Aorta (tissue), 5 donors: ENCODE data around the gene PPP2R3C. TPM values are rescaled to one million over a fixed set of nuclear protein-coding genes. Genes with fewer than 3 reads are reported as not detected.
"Not testable (repeated sequence)": the region's sequence is repeated elsewhere in the genome, so short reads cannot be mapped to it uniquely, and the experiment has no call there.

Source experiments
- ATAC-seq: fragments of 200-7000 bp; cut with Tn5 transposase; one replicate; pipeline ENCODE4 v1.9.1; 2022; ENCODE audit warnings: moderate library complexity; ENCODE audit not compliant: low FRiP score
- DNase-seq, 2 donors: peaks; one replicate each; pipeline ENCODE4 v3.0.0-alpha.2; 2020
- H3K27ac ChIP-seq, 2 donors: one replicate each; pipeline ENCODE4 v1.5.1; 2013; ENCODE audit warnings: low read length in 2 of 2, mild to moderate bottlenecking in 2 of 2, moderate library complexity in 2 of 2, control low read depth in 1 of 2, inconsistent platforms in 1 of 2, low read depth in 1 of 2
- H3K27me3 ChIP-seq, 2 donors: one replicate each; pipeline ENCODE4 v1.6.1; 2013; ENCODE audit warnings: control low read depth in 1 of 2, low read length in 1 of 2, mild to moderate bottlenecking in 1 of 2, moderate library complexity in 1 of 2; ENCODE audit not compliant: insufficient read depth in 2 of 2, control insufficient read depth in 1 of 2
- H3K36me3 ChIP-seq, 2 donors: one replicate each; pipeline ENCODE4 v1.6.1; 2013; ENCODE audit warnings: control low read depth in 1 of 2, low read length in 1 of 2, mild to moderate bottlenecking in 1 of 2; ENCODE audit not compliant: insufficient read depth in 2 of 2, control insufficient read depth in 1 of 2
- H3K4me1 ChIP-seq, 2 donors: one replicate each; pipeline ENCODE4 v1.6.1; 2013; ENCODE audit warnings: low read length in 2 of 2, control low read depth in 1 of 2, mild to moderate bottlenecking in 1 of 2, moderate library complexity in 1 of 2; ENCODE audit not compliant: insufficient read depth in 2 of 2, control insufficient read depth in 1 of 2
- H3K4me3 ChIP-seq, 2 donors: one replicate each; pipeline ENCODE4 v1.5.1; 2013; ENCODE audit warnings: low read length in 2 of 2, control low read depth in 1 of 2, mild to moderate bottlenecking in 1 of 2
- H3K9me3 ChIP-seq: one replicate; pipeline ENCODE4 v1.6.1; 2013; ENCODE audit warnings: mild to moderate bottlenecking, low read length; ENCODE audit not compliant: control insufficient read depth
- WGBS, 2 donors: extraction: QIAGEN DNeasy Blood & Tissue Kit; methylation state at CpG; one replicate each; pipeline ENCODE4 v1.1.7; 2013; 5-methylcytosine and 5-hydroxymethylcytosine counted together
- intact Hi-C, 2 donors: fragments of 100-400 bp; cut with DNase I; formaldehyde crosslinking; loops; one replicate each; pipeline versions ENCODE4 v1.14.2 to v1.15.0; 2022
- polyA plus RNA-seq, 2 donors: library from polyadenylated mRNA; stranded (reverse); fragments of 200-250 nt; gene quantifications; one replicate each; pipeline ENCODE4 v1.2.3, GENCODE V29; 2013
- total RNA-seq, 2 donors: library from RNA; stranded (reverse); fragmentation: NEBNext Ultra II Directional; extraction: Animal tissue kit (Norgen Biotek cat#: 25700); gene quantifications; one replicate each; pipeline ENCODE4 v1.2.1, GENCODE V29; 2021
- donor health status: healthy with polysubstance abuse.
- donor health status: Bipolar disorder and iron deficiency.
- donor health status: DM: no; HTN: no; CAD: no.
- donor health status: DM: no; HTN: no; CAD: no.
- donor health status: DM: yes; HTN: yes; CAD: no.

PPP2R3C gene
- total and polyA plus RNA-seq, 4 donors: 33.1 to 63.2 (median 41.9) TPM

DNA sequence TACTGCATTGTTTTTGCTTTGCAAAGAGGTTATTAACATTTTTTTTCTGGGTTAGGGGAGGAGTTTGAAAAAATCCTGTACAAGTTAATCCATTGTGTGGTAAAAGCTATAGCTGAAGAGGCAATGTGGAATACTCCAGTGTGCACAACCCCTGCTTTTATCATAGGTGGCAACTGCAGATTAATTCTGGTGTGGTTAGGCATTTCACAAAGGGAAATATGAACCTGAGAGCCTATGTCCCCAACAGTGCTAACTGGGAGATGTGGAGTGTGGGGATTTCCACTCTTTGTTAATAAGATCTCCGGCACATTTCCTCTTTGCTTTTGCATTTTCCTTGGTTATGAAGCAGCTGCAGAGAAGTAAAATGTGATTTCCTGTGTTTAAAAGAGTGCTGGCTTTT lies 34.2 kb upstream of the PPP2R3C start:
- Histone ChIP-seq H3K27me3 (no peaks in the 10 kb centered on the region), H3K4me3 (no peak overlapping the region), H3K36me3 (peaks cover 0 to 2% of the 10 kb centered on the region in 2 donors), H3K4me1 (no peaks in the 10 kb centered on the region), H3K27ac (no peak overlapping the region), H3K9me3 (no peaks in the 10 kb centered on the region)
- DNase-seq (no peak), ATAC-seq (no peak)
- intact Hi-C loops: no loop called here
- 35 to 42% methylated on average over 1 of the region's 1 CpG for WGBS, 2 donors

DNA sequence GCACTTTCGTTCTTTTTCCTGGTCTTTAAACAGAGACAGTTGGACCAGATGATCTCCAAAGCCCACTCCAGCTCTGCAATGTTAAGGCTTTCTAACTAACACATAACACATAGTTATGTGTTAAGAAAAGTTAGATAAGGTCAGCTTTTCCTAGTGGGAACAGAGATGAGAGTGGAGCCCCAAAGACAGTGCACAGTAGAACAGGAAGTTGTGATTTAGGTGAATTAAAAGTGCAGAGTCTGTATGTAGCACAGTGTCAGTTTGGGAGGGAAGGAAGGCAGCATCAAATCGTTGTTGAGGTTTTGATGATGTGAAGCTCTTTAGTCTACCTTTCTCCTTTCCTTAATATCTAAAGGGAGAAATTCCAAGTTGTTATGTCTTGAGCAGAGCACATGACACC lies 32.2 kb upstream of the PPP2R3C start:
- Histone ChIP-seq H3K4me1 (no peaks in the 10 kb centered on the region), H3K36me3 (peaks cover 0 to 1% of the 10 kb centered on the region in 2 donors), H3K27ac (no peak overlapping the region), H3K27me3 (no peaks in the 10 kb centered on the region), H3K4me3 (no peak overlapping the region), H3K9me3 (no peaks in the 10 kb centered on the region)
- ATAC-seq (no peak), DNase-seq (no peak)
- 80 to 81% methylated on average over 2 of the region's 2 CpGs for WGBS, 2 donors
- intact Hi-C loops: no loop called here

DNA sequence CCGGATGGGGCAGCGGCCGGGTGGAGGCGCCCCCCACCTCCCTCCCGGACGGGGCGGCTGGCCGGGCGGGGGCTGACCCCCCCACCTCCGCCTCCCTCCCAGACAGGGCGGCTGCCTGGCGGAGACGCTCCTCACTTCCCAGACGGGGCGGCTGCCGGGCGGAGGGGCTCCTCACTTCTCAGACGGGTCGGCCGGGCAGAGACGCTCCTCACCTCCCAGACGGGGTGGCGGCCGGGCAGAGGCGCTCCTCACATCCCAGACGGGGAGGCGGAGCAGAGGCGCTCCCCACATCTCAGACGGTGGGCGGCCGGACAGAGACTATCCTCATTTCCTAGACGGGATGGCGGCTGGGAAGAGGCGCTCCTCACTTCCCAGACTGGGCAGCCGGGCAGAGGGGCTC lies 30.7 kb upstream of the PPP2R3C start:
- H3K27me3 ChIP-seq, intact Hi-C loops, DNase-seq, H3K4me1 ChIP-seq, ATAC-seq, H3K9me3 ChIP-seq, H3K36me3 ChIP-seq, H3K27ac ChIP-seq, H3K4me3 ChIP-seq: not testable (repeated sequence)
- WGBS, 2 donors: 97 to 99% methylated on average over 34 to 35 of the region's 35 CpGs

DNA sequence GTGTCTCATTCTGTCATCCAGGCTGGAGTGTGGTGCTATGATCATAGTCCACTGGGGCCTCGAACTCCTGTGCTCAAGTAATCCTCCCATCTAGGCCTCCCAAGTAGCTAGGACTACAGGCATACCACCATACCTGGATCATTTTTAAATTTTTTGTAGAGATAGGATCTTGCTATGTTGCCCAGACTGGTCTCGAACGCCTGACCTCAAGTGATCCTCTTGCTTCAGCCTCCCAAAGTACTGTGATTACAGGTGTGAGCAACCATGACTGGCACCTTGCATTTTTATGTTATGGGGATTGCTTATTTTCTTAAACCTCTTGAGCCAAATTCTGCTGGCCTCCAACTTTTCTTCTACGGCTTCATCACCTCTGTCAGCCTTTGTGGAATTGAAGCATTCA lies 27.4 kb upstream of the PPP2R3C start:
- Histone ChIP-seq H3K27ac (no peak overlapping the region), H3K4me3 (no peak overlapping the region), H3K9me3 (no peaks in the 10 kb centered on the region), H3K4me1 (no peaks in the 10 kb centered on the region), H3K36me3 (no peaks in the 10 kb centered on the region), H3K27me3 (no peaks in the 10 kb centered on the region)
- intact Hi-C loops: loop anchor here in 1 of 2 donors (10.0 kb wide), 1 partner anchor 66 kb away; no protein-coding TSS in a partner anchor
- no peak for DNase-seq
- 98% methylated on average over 4 of the region's 4 CpGs for WGBS, 2 donors
- ATAC-seq: no peak

DNA sequence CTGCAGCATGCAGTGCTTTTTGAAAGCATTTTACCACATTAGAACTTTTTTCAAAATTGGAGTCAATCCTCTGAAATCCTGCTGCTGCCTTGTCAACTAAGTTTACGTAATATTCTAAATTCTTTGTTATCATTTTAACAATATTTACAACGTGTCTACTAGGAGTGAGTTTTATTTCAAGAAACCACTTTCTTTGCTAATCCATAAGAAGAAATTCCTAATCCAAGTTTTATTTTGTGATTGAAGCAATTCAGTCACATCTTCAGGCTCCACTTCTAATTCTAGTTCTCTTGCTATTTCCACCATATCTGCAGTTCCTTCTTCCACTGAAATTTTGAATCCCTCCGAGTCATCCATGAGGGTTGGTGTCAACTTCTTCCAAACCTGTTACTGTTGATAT lies 25.9 kb upstream of the PPP2R3C start:
- no peaks in the 10 kb centered on the region for H3K9me3 ChIP-seq
- H3K4me3 ChIP-seq: no peak overlapping the region
- no peak for DNase-seq
- peaks cover 0 to 3% of the 10 kb centered on the region in 2 donors for H3K36me3 ChIP-seq
- H3K27ac ChIP-seq: no peak overlapping the region
- intact Hi-C loops: loop anchor here in 1 of 2 donors (10.0 kb wide), 1 partner anchor 67 kb away; no protein-coding TSS in a partner anchor
- H3K4me1 ChIP-seq: no peaks in the 10 kb centered on the region
- ATAC-seq: no peak
- no peaks in the 10 kb centered on the region for H3K27me3 ChIP-seq
- WGBS, 2 donors: 69 to 72% methylated on average over 3 of the region's 3 CpGs

DNA sequence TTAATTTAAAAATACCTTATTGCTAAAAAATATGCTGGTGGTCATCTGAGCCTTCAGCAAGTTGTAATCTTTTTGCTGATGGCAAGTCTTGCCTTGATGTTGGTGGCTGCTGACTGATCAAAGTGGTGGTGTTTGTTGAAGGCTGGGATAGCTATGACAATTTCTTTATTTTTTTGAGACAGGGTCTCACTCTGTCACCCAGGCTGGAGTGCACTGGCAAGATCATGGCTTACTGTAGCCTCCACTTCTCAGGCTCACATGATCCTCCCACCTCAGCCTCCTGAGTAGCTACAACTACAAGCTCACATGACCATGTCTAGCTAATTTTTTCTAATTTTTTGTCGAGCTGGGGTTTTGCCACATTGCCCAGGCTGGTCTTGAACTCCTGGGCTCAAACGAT lies 25.4 kb upstream of the PPP2R3C start:
- ATAC-seq (no peak), DNase-seq (no peak)
- Histone ChIP-seq H3K4me3 (no peak overlapping the region), H3K9me3 (no peaks in the 10 kb centered on the region), H3K27ac (no peak overlapping the region), H3K36me3 (peaks cover 0 to 3% of the 10 kb centered on the region in 2 donors), H3K27me3 (no peaks in the 10 kb centered on the region), H3K4me1 (no peaks in the 10 kb centered on the region)
- WGBS, 2 donors: 85 to 91% methylated on average over 2 of the region's 2 CpGs
- intact Hi-C loops: loop anchor here in 1 of 2 donors (10.0 kb wide), 1 partner anchor 68 kb away; no protein-coding TSS in a partner anchor

DNA sequence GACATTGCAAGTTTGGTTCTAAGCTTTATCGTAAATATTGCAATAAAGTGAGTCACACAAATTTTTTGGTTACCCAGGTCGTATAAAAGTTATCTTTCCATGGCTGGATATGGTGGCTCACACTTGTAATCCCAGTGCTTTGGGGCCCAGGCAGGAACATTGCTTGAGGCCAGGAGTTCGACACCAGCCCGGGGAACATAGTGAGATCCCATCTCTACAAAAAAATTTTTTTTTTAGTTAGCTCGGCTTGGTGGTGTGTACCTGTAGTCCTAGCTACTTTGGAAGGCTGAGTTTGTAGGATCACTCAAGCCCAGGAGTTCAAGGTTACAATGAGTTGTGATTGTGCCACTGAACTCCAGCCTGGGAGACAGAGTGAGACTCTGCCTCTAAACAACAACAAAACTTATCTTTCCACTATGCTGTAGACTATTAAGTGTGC lies 24.9 kb upstream of the PPP2R3C start:
- Histone ChIP-seq H3K36me3 (peaks cover 0 to 3% of the 10 kb centered on the region in 2 donors), H3K4me1 (no peaks in the 10 kb centered on the region), H3K27ac (no peak overlapping the region), H3K27me3 (no peaks in the 10 kb centered on the region), H3K4me3 (no peak overlapping the region), H3K9me3 (no peaks in the 10 kb centered on the region)
- intact Hi-C loops: loop anchor here in 1 of 2 donors (10.0 kb wide), 1 partner anchor 68 kb away; no protein-coding TSS in a partner anchor
- WGBS, 2 donors: 93 to 94% methylated on average over 5 of the region's 5 CpGs
- DNase-seq (no peak), ATAC-seq (no peak)

DNA sequence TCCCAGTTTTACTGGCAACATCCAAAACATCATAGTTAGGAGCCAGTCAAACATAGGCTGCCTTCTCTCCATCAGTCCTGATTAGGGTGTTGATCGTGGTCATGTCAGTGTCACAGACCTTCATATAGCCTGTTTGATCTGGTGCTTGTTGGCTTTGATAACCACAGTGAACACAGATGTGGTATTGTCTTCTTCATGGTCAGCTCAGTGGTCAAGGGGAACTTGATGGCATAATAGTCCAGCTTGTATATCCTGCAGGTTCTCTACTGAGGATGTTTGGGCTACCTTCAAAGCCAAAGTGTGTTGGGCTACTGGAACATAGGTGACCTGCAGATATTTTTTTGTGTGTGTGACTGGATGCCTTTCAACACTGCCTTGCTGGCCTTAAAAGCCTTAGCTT lies 22.2 kb upstream of the PPP2R3C start:
- WGBS, 2 donors: 98% methylated on average over 1 of the region's 1 CpG; no CpG with 5 or more reads in 1 of the 2 donors
- Histone ChIP-seq H3K9me3 (no peaks in the 10 kb centered on the region), H3K27ac (no peak overlapping the region), H3K36me3 (peaks cover 0 to 3% of the 10 kb centered on the region in 2 donors), H3K4me1 (no peaks in the 10 kb centered on the region), H3K4me3 (no peak overlapping the region), H3K27me3 (no peaks in the 10 kb centered on the region)
- intact Hi-C loops: loop anchor here (5.0 to 10.0 kb wide), 2 partner anchors 71 to 268 kb away; no protein-coding TSS in a partner anchor
- ATAC-seq (no peak), DNase-seq (no peak)
